NCI-H1694 (cell line): Measurements from ENCODE around the gene MYOD1.

ENCODE experiments used
- DNase-seq: peaks from one replicate; lab custom pipeline; 2025; lab: John Stamatoyannopoulos, UW

MYOD1 gene

DNA sequence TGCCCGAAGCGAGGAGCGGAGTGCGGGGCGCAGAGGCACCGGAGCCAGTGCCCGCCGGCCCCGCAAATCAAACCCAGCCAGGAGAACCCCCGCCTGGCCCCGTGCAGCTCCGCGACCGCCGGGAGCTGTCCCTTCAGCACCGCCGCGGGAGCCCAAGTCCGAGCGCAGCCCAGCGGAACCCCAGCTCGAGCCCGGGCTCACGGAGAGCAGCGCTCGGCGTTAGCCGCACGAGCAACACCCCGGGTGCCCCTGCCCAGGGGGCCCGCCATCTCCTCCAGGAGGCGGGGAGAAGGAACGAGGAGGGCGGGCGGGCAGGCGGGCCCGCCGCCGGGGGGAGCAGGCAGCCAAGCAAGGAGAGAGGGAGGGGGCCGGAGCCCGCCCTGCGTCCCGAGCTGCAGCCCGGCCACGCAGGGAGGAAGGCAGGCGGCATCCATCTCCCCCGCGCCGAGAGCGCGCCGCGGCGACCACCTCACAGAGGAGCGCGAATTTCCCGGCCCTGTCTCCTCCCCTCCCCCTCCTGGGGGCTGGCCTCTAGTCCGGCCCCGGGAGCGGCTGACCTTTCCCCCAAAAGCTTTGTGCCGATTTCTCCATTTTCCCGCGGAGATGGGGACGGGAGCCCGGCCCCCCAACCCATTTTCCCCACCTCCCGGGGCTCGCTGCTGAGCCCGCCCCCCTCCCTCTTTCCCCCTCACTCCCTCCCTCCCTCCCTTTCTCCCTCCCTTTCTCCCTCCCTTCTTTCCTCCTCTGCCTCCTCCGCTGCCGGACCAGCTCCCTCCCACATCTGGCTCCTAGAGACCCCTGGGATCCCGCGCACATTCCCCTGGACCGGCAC, 15.8 kb downstream of the MYOD1 start:
- no peak for DNase-seq

DNA sequence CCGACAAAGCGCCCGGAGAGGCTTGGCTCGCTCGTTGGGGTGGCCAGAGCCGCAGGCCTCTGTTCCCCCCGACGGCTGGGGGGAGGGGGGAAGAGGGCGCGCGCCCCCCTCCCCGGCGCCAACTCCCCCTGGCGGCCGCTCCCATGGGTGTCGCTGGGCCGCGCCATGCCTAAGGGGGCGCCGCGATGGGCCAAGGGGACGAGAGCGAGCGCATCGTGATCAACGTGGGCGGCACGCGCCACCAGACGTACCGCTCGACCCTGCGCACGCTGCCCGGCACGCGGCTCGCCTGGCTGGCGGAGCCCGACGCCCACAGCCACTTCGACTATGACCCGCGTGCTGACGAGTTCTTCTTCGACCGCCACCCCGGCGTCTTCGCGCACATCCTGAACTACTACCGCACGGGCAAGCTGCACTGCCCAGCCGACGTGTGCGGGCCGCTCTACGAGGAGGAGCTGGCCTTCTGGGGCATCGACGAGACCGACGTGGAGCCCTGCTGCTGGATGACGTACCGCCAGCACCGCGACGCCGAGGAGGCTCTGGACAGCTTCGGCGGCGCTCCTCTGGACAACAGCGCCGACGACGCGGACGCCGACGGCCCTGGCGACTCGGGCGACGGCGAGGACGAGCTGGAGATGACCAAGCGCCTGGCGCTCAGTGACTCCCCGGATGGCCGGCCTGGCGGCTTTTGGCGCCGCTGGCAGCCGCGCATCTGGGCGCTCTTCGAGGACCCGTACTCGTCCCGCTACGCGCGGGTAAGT, 16.6 kb downstream of the MYOD1 start:
- no peak for DNase-seq

DNA sequence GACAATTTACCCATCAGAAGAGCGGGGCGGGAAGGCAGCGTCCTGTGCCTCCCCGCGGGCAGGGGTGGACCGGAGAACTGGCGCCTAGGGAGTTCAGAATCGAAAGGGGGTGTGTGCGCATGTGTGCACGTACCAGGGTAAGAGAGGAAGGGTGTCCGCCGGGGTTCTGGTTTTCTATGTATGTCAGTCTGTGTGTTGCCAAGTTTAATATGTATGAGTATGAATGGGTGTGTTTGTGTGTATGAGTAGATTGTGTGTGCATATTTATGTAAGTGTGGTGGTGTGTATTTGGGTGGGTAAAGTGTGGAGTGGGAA, 17.2 kb downstream of the MYOD1 start:
- DNase-seq = no peak

DNA sequence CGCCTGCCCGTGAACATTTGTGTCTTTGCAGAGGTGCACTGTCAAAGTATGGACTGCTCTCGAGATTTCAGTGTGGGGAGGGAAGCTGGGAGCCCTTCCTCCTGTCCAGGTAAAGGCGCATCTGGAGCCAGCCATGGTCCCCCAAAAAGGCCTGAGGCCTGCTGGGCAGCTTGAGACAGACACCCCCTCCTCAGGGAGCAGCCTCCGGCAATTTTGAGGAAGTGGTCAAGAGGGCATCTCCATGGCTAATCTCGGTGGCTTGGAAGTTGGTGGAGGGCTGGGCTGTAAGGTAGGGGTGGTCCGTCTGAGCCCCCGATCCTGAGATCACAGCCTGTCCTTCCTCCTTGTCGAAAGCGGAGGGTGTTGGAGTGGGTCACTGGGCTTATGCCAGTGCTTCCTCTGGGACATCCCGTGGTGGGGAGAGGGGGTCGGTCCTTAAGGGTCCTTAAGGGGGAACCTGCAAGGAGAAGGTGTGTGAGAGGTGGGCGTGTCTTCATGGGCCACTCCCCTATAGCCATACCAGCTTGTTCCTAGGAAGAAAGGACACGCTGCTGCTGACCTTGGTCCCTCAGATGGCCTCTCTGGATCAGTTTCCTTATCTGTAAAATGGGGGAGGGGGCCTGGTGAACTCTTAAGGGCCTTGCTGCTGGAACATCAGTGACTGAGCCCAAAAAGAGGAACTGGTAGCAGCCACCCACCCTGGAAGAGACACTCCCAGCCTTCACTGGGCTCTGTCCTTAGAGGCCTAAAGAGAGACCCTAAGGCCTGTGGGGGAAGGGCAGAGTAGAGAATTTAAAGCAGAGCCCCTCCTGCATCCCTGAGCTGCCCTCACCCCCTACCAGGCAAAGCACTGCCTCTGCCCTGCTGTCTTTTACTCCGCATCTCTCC, 17.8 kb downstream of the MYOD1 start:
- DNase-seq = no peak

DNA sequence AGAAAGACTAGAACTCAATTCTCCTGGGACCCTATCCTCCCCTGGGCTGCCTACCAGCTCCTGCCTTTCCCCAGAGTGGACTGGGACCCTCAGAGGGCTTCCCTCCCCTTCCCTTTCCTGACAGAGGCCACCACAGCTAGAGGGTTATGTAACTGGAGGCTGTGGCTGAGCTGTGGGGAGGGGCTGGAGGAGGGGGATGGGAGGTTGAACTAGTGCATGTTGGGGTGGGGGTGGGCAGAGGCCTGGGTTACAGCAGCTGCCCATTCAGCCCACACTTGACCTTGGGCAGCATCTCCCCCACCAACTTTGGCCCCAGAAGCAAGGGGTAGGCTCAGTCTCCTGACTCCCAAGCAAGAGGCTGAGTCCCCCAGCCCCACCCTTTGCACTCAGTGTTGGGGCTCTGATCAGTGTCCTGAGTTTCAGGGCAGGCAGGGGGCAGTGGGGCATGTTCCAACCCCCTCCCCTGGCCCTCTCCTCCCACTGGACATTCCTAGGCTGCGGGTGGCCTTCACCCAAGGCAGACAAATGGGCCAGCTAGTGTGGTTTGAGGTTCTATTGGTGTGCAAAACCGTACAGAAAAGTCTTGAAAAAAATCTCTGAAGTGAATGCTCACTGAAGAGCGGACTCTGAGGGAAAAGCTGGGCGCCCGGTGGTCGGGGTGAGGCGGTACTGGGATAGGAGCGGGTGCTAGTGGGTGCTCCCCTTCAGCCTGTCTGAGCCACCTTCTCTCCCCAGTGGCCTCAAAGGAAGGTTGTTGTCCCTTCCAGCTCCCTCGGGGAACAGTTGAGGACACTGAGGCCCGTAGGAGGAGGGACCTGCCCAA, 19.0 kb downstream of the MYOD1 start:
- DNase-seq = no peak

DNA sequence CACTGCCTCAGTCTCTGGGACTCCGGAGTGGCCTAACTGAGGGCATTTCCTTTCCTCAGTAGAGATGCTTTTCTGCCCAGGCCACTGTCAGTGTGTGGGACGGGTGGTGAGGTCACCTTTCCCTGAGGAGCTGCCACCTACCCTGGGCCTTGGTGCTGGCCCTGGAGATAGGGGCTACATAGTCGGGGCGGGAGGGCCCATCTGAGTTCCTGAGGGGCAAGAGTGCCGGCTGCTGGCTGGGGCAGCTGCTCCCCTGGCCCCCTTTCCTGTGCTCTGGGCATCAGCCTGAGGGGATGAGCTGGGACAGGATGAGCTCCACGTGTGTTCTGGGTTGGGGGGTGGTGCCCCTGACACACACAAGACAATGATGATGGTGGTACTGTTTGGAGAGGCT, 20.6 kb downstream of the MYOD1 start:
- DNase-seq = no peak

DNA sequence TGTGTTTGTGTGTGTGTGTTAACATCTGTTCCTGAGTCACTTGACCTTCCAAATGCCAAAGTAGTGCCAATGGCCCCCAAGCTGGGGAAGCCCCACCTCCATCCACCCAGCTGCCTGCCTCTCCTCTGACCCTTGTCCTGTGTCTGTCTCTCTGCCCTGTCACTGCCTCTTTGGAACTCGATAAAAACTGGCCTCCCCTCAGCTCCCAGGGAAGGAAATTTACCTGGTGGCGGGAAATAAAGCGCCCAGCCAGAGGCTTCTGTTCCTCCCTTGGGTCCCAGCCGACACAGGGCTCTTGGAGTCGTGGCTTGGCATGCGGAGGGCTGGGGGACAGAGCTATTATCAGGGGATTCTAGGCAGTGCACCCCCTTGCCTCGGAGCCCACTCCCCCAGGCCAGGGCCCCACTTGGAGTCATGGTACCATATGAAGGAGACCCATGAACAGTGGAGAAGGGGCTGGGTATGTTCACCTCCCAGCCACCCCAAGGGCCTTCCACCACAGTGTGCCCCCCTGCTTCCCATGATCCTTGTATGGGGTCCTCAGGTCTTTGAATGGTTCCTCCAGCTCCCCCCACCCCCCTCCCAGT, 21.4 kb downstream of the MYOD1 start:
- DNase-seq = no peak

DNA sequence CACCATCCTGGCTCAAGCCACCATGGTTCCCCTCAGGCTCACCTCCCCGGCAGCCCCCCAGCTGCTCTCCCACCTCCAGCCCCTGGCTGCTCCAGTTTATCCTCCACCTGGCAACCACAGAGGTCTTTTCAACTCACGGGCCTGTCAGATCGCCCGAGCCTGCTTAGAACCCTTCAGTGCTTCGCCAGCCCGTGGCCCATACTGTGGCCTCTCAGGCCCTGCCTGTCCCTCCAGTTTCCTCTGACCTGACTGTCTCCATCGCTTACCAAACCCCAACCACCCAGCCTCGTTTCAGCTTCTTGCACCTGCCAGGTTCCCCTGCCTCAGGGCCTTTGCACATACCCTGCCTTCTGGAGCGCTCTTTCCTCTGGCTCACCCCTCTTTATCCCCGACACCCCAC, 22.1 kb downstream of the MYOD1 start:
- DNase-seq = no peak

DNA sequence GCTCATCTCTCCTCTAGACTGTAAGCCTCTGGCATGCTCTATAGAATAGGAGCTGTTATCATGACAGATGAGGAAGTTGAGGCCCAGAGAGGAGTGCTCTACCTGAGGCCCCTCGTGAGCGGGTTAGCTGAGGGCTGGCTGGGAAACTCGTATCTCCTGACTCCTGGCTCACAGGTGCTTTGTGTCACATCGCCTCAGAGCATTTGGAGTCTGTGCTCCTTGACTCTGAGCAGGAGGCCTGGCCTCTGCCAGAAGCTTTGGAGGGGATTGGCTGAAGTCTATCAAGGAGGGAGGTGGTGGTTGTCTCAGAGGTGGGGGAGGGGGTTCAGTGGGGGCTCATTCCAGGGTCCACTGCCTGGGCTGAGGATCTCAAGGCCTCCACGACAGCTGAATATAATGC, 22.6 kb downstream of the MYOD1 start:
- DNase-seq = no peak

DNA sequence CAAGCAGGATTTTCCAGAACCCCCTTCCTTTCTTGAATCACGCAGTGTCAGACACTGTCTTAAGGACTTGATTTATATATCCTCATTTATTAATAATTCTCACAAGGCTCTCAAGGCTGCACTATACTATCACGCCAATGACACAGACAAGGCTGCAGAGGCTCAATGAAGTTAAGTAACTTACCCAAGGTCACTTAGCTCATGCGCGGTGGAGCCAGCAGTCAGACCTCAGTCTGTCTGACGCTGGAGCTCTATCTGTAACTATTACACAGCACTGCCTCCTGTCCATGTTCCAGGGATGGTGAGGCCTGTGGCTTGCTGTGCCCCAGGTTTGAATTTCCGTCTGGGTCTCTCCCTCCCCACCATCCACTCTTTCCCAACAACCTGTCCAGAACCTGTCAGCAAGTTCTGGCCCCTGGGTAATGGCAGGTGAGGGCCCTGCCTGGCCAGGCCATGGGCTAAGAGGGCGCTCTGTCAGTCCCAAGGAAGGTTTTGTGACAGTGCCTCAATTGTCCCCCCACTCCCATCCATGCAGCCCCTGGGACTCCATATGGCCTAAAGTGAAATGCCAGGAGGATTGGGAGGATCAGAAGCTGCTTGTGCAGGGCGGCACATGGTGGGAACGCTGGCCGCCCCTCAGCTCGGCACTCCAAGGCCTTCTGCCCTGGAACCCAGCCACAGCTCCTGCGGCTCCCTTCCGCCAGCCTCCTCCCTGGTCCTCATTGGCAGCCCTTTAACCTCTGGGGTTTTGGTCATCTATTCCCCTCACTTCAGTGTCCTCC, 23.8 kb downstream of the MYOD1 start:
- DNase-seq = no peak

DNA sequence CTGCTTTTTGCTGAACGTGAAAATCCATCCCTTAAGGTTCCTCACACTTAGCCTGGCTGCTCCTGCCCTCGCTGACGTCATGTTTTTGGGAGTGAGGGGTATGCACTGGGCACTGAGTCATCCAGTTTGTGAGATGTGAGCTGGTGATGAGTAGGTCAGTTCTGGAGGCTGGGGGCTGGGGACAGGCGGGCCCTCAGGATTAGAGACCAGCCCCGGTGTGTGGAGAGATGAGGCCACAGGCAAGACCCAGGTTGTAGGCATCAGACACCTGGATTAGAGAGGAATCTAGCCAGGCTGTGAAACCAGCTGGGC, 24.4 kb downstream of the MYOD1 start:
- no peak for DNase-seq

DNA sequence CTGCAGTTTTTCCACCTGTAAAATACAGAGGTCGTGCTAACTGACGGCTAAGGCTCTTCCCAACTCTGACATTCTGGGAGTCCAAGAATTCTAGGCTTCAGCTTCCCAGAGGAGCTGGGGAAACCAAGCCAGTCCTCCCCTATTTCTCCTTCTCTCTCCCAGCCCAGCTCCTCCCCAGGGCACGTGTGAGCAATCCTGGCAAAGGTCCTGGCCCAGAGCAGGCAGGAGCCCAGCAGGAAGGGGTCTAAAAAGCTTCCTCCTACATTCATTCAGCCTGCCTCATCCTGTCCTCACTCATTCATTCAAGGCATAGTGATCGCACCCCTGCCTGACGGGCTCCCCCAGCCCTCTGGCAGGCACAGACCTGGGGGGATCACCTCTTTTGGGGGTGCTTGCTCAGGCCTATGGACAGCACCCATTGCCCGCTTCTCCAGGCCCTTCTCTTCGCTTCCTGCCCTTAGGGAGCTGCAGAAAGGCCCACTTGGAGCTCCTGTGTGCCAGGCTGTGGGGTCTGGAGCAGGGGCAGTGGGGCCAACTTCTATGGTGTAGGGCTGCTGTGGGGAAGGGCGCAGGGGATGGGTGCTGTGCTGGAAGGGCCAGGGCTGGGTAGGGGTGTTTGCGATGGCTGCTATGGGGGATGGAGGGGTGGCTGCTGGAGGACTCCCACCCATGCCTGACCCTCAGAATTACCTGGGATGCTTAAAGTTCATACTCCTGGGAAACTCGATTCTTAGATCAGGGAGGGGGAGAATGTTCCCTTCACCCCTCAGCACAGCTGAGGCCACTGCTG, 25.0 kb downstream of the MYOD1 start:
- no peak for DNase-seq

DNA sequence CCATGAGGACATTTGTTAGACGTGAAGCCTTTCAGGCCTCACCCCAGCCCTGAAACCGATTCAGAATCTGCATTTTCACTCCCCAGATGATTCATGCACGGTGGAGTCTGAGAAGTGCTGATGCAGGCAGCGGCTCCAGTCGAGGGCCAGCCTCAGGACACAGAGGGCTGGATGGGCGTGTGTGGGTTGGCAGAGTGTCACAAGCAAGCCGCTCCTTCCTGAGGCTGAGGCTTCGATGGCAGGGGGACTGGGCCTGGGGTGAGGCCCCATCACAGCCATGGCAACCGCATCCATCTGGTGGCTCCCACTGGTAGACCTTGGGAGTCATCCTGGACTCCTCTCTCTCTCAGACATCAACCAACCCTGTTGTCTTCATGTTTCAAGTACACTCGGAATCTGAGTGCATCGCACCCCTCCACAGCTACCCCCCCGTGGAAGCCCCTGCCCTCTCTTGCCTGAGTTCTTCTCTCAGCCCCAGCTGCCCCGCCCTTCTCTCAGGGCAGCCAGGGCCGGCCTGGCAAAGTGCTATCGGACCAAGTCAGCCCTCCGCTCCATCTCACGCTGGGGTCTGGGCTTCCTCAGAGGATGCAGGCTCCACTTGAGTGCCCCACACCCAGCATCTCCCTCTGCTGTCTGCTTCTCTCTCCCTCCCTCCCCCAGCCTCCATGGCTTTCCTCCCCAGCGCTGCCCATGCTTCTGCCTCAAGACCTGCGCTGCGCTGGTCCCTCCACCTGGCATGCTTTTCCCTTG, 25.8 kb downstream of the MYOD1 start:
- no peak for DNase-seq

DNA sequence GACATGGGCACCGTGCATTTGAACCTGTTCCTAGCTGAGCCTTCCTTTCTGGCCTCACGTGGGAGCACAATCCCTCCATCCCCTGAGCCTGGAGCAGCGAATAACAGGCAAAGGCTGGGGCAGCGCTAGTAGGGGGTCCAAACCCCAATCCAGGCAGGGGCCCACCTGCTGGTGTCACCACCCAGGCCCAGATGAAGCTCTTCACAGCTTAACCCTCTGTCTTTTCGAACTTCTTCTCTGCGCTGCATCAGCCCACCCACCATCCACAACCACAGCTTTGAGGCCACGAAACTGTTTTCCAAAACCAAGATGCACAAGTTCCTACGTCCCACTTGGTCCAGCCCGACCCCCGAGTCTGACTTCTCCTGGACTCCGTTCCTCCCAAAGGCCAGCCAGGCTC, 26.7 kb downstream of the MYOD1 start:
- no peak for DNase-seq

DNA sequence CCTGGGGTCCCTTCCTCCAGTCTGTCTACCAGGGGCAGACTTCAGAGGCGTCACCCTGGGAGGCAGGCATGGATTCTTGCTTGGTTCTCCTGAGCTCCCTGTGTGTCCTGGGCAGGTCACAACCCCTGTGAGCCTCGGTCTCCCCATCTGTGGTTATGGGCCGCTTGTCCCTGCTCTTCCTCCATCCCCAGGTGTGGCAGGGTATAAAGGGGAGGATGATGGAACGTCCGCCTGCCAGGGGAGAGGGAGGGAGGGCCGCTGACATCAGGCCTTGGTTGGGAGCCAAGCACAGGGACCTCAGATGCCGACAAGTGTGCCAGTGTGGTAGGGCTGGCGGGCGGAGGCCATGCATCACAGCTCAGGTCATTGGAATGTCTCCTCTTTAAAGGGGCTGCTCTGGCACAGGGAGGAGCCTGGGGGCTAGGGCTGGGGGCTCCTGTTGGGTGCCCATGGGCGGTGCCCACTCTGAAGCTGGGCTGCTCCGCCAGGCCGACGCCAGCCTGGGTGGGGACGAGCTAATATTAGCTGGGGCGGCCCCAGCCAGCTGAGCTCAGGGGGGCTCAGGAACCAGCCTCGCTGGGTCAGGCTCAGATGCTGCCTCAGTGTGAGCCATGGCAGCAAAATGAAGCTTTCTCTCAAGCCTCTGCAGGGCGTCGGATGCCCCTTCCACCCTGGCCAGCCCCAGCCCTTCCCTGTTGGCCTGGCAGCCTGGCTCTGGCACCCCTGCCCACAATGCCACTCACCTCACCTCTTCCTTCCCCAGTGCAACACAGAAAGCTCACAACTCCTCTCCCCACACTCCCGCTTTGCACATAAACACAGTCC, 28.0 kb downstream of the MYOD1 start:
- no peak for DNase-seq

DNA sequence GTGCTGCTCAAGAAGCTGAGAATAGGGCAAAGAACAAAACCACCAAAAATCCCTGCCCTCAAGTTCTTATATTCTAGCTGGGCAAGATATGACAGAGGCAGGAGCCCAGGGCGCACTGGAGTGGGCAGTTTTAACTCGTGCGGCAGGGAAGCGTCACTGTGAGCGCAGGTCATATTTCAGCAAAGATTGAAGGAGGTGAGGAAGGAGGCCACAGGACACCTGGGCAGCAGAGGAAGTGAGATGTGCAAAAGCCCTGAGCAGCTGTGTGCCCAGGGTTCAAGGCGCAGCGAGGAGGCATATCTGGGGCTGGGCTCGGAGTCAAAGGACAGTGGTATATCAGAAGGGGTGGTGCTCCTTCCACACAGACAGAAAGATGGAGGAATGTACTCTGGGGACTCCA, 28.7 kb downstream of the MYOD1 start:
- DNase-seq = no peak

DNA sequence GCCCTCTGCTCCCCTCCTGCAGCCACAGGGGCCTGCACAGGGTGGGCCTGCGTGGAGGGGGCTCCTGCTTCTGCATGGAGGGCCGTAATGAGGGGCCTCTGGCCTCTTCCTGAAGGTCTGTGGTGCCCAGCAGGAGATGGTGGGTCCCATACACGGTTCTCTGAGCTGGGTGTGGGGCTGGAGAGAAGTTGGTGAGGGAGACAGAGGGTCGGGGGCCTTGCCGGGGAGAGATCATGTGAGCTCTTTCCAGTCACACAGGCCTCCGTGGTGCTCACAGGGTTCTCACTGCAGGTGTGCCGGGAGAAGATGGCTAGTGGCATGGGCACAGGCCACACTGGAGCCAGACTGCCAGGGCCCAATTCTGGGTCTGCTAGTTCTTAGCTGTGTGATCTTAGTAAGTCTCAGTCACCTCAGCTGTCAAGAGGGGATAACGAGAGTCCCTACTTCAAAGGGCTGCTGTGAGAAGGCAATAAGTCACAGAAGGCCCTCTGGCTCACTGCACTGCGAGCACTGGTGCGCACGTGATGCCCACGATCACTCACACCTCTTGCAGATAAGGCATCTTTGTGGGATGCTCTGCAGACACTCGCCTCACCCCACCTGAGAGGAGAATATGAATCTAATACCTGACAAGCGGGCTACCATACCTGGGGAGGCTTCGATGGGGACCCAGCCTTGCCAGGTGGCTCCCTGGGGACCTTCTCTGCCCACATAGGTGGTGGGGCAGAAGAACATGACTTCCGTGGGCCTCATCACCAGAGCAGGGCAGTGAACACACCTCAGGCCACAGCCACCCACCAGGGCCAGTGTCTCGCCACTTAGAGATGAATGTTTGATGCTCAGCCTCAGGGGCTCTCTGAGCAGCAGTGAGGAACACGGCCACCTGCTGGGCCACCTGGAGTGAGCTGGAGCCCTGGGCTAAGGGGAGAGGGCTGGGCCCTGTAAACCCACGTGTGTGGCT, 29.7 kb downstream of the MYOD1 start:
- DNase-seq = no peak
